Posterior vena cava (tissue), 2 donors: ENCODE measurements around the gene XPC. TPM values are rescaled to one million over a fixed set of nuclear protein-coding genes. Genes with fewer than 3 reads are reported as not detected.

Source experiments
- DNase-seq: peaks from one replicate; pipeline ENCODE4 v3.0.0-alpha.2; 2020; ENCODE audit warnings: low spot score
- intact Hi-C, 2 donors: fragments of 100-400 bp; cut with DNase I; formaldehyde crosslinking; loops; one replicate each; pipeline versions ENCODE4 v1.14.1 to v1.14.2; 2022 to 2023
- total RNA-seq, 2 donors: library from RNA; stranded (reverse); fragmentation: NEBNext Ultra II Directional; extraction: Animal tissue kit (Norgen Biotek cat#: 25700); gene quantifications; one replicate each; pipeline ENCODE4 v1.2.1, GENCODE V29; 2021
- donor health status: DM: yes; HTN: yes; CAD: no.
- donor health status: DM: yes; HTN: yes; CAD: no.

XPC gene
- total RNA-seq, 2 donors from 2014 or later: 19.8 to 24.0 TPM

DNA sequence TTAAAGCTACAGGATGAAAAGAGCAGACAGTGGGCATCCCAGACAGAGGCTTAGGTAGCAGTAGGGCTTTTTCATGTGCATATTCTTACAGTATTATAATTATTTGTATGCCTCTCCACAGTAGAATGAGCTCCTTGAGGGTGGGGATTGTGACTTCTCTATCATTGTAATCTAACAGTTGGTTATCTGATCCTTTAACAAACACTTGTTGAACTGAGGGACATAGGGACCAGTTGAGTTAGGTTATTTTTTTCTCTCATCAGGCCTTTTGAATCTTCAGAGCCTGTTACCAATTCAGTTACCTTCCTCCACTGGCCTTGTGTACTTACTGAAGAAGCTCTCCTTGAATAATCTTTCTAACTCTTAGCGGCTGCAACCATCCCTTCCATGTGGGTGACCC, 1.4 kb upstream of the XPC start:
- DNase-seq: no peak
- intact Hi-C loops: loop anchor here (2.0 to 10.0 kb wide), 2 partner anchors 55 kb away; partner anchors contain the start of genes CHCHD4 (in 2 of the 2) and TMEM43 (in 2 of the 2)

DNA sequence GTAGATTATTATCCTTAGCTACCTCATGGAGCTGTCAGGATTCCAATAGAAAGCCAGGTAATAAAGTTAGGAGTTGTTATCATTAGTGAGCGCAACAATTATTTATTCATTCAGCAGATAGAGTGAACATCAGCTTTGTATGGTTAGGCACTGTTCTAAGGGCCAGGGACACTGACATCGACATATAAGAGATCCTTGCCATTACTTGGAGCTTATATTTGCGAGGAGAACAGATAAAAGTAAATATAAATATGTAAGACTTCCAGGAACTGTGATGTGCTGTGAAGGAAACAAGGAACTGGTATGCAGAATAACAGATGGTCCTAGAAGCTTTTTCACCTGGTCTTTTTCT, 689 bp upstream of the XPC start:
- intact Hi-C loops: loop anchor here (2.0 to 10.0 kb wide), 2 partner anchors 54 kb away; partner anchors contain the start of genes CHCHD4 (in 2 of the 2) and TMEM43 (in 2 of the 2)
- DNase-seq: no peak

GRCh38 chr3:14177580-14178246, 688 bp downstream of the XPC start:
- intact Hi-C loops: loop anchor here (2.0 to 10.0 kb wide), 2 partner anchors 53 kb away; partner anchors contain the start of genes CHCHD4 (in 2 of the 2) and TMEM43 (in 2 of the 2)
- no peak for DNase-seq

- intact Hi-C loops: loop anchor here in 1 of 2 donors (10.0 kb wide), 1 partner anchor 51 kb away; the partner anchor contains the start of genes CHCHD4 and TMEM43
- no peak for DNase-seq
These were observed 2.9 kb downstream of the XPC start for GRCh38 chr3:14175383-14176037.

DNA sequence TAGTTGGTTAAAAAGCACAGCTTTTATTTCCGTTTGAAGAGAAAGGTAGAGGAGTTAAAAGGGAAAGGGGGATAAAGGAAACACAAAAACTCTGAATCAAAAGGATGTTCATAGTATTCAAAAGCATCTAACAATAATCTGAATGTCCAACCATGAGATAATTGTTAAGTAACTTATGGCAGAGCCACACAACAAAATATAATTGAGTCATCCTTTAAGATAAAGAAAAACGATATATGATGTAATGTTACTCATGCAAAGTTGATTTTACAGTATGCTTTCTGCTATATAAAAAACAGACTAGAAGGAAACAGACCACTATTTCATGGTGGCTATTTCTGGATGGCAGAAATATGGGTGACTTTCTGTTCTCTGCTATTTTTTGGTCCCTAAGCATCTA, 3.9 kb downstream of the XPC start:
- intact Hi-C loops: loop anchor here in 1 of 2 donors (10.0 kb wide), 1 partner anchor 50 kb away; the partner anchor contains the start of genes CHCHD4 and TMEM43
- no peak for DNase-seq

- intact Hi-C loops: loop anchor here in 1 of 2 donors (10.0 kb wide), 1 partner anchor 48 kb away; the partner anchor contains the start of genes CHCHD4 and TMEM43
- DNase-seq: no peak
These were observed 5.9 kb downstream of the XPC start for GRCh38 chr3:14172496-14172895.

- intact Hi-C loops: loop anchor here in 1 of 2 donors (10.0 kb wide), 1 partner anchor 46 kb away; the partner anchor contains the start of genes CHCHD4 and TMEM43
These were observed 7.8 kb downstream of the XPC start for GRCh38 chr3:14170531-14171159.

DNA sequence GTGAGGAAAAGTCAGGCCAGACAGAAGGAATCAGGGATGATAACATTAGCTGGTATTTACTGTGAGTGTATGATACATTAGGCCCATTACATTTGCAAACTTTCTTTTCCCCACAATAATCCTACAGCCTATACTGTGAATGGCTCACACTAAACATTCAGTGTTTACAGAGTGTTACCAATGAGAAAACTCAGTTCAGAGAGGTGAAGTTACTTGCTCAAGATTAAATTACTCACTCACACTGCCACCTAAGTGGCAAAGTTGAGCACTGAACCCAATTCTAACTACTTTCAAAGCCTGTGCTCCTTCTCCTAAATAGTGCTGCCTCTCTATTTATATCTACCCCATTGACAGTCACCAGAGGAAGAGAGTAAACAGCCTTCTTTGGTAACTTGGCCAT, 8.5 kb downstream of the XPC start:
- intact Hi-C loops: loop anchor here in 1 of 2 donors (10.0 kb wide), 1 partner anchor 45 kb away; the partner anchor contains the start of genes CHCHD4 and TMEM43
- no peak for DNase-seq

More at GRCh38 chr3:14170531-14171159, 7.8 kb downstream of the XPC start:
- DNase-seq: no peak

- intact Hi-C loops: no loop called here
- no peak for DNase-seq
These were observed 9.0 kb downstream of the XPC start for GRCh38 chr3:14169435-14169834.

DNA sequence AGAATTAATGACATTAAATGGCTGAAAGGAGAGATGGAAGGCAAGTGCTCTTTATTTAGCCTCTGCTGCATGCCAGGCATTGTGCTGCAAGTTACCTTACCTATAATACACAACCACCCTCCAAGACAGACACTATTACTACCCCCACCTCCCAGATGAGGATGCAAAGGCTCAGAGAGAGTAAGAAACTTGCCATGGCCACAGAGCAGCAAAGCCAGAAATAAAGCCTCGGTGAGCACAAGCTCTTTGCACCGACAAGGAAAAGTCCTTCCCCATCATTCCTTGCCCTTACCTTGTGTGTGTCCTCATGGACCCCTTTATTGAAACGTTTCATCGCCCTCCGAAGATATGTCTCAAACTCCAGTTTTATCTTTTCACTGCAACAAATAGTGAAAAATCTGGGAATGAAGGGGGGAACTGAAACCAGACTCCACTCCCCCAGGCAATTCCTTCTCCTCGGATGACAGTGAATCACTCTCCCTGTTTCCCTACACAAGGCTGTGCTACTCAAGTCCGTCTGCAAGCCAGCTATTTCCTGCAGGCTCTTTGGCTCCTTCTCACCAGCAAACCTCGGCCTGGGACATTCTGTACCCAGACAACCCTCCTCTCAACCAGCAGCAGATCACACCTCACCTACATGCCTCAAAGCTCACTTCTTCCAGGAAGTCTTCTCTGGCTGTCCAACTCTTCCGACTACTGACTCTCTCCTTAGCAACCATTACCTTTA, 11.4 kb downstream of the XPC start:
- intact Hi-C loops: no loop called here
- no peak for DNase-seq

DNA sequence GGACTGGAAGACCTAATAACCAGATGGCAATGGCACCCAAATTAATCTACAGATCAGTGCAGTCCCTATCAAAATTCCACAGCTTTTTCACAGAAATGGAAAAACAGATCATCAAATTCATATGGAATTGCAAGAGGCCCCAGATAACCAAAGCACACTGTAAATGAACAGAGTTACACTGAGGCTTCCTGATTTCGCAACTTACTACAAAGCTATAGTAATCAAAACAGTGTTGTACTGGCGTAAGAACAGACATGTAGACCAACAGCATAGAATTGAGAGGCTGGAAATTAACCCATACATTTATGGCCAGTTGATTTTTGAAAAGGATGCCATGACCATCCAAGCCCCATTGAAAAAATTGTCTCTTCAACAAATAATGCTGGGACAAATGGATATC, 16.2 kb downstream of the XPC start:
- intact Hi-C loops: no loop called here
- DNase-seq: no peak

DNA sequence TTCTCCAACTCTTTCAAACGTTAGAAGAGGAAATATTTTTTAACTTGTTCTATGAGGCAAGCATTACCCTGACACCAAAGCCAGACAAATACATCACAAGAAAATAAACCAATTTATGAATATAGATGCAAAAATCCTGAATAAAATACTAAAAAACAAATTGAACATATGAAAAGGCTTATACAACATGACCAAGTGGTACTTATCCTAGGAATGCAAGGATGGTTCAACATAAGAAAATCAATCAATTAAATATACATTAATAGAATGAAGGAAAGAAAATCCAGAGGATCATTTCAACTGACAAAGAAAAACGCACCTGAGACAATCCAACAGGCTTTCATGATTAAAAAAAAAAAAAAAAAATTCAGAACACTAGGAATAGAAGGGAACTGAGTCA, 17.1 kb downstream of the XPC start:
- intact Hi-C loops: no loop called here
- no peak for DNase-seq

GRCh38 chr3:14159426-14159825, 19.0 kb downstream of the XPC start:
- intact Hi-C loops: no loop called here
- no peak for DNase-seq

- intact Hi-C loops: no loop called here
- DNase-seq: no peak
These were observed 20.0 kb downstream of the XPC start for GRCh38 chr3:14158370-14158769.

- intact Hi-C loops: no loop called here
- no peak for DNase-seq
These were observed 20.4 kb downstream of the XPC start for GRCh38 chr3:14157951-14158350.

DNA sequence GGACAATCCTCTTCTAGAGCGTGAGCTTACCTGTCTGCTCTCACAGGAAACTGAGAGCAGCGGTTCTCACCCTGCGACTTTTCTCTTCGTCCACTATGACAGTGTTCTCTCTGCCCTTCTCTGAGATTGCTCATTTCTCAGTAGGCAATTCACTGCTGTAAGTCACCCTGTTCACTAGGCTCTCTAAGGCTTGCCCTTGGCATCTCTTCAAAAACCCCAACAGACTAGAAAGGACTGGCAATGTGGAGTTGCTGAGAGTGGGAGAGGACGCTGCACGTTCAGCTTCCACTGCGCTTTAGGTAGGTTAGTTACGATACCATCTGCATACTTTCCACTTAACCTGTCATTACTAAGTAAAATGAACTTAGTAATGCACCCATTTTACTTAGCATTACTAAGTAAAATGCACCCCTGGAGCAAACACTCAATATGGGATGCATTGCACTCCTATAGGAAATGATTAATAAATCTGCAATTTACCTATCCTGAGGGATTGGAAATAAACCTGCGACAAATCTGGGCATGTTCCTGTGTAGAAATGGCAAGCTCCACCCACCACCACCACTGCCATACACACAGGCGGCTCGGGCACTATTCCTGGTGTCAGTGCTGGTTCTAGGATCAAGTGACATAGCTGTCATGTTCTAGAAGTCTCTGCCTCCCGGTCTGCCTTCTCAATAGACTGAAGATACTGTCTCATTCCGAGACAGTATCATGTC, 21.4 kb downstream of the XPC start:
- intact Hi-C loops: no loop called here
- no peak for DNase-seq

DNA sequence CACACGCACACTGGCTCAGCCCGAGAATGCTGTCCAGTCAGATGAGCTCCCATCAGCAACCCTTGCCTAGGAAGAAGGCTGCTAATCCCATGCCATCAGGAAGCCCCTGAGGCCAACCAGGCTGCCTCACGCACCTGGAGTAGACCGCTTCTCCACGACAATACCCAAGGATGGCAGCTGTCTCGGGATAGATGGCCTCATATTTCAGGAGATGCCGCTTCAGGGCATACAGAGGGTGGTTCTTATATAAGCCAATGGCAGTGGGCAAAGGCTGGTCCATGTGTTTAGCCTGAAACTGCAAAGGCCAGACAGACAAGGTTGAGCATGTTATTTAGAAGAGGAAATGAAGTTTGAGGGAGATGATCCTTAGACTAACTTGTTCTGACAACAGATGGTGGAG, 22.2 kb downstream of the XPC start:
- intact Hi-C loops: no loop called here
- DNase-seq: no peak

DNA sequence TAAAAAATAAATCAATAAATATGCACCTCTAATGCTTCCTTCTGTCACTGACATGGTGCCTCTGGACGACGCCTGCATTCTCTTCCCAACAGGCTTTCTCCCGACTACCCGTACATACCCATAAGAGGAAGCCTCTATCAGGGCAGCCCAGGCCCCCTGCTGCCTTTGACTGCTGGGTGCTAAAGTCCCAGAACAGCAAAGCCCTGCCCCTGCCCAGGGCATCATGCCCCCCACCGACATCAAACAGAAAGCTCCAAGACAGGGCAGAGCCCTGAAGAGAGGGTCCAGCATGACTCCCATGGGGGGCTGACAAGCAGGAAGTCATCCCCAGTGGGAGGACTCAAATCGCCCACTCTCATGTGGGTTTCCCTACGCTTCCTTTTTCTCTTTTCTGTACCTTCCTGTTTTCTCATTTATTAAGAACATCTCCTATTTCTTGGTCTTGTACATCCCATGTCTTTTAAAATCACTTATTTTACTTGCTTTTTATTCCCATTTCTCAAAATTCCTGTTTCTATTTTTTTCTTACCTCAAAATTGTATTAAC, 23.4 kb downstream of the XPC start:
- intact Hi-C loops: no loop called here
- no peak for DNase-seq
